Mammary epithelial cell (primary cell): ENCODE results near the gene TMEM245.

ENCODE experiments used
- EZH2 ChIP-seq: IDR thresholded peaks from 2 replicates; pipeline ENCODE4 v1.6.1; 2012; ENCODE audit warnings: low read length, inconsistent platforms, borderline replicate concordance
- TF ChIP-seq, protein P1 (sequence below), 2 donors: IDR thresholded peaks in 1 of 2; conservative IDR thresholded peaks in 1 of 2; 2 replicates each; pipeline ENCODE4 v1.5.1; 2011 to 2012; ENCODE audit warnings: inconsistent platforms in 2 of 2, low read length in 2 of 2, mild to moderate bottlenecking in 2 of 2, control low read depth in 1 of 2, low read depth in 1 of 2; ENCODE audit not compliant: insufficient read depth in 1 of 2; ENCODE audit errors: extremely low read depth in 1 of 2

DNA sequence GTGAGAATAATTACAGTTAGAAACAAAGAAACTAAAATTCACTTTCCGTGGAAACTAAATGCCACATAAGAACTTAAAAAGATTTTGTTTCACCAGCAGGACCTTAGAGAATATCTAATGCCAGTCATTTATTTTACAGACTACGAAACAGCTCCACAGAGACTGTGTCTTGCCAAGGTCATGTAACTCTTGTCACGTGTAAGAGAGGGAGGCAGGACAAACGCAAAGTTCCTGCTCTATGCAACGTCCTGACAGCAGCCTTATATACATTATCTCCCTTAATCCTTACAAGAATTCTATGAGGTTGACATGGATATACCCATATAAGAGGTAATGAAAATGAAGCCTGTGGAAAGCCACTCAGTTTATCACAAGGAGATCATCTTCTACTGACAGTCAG lies 145.9 kb downstream of the TMEM245 start:
- TF ChIP-seq, protein P1, sequence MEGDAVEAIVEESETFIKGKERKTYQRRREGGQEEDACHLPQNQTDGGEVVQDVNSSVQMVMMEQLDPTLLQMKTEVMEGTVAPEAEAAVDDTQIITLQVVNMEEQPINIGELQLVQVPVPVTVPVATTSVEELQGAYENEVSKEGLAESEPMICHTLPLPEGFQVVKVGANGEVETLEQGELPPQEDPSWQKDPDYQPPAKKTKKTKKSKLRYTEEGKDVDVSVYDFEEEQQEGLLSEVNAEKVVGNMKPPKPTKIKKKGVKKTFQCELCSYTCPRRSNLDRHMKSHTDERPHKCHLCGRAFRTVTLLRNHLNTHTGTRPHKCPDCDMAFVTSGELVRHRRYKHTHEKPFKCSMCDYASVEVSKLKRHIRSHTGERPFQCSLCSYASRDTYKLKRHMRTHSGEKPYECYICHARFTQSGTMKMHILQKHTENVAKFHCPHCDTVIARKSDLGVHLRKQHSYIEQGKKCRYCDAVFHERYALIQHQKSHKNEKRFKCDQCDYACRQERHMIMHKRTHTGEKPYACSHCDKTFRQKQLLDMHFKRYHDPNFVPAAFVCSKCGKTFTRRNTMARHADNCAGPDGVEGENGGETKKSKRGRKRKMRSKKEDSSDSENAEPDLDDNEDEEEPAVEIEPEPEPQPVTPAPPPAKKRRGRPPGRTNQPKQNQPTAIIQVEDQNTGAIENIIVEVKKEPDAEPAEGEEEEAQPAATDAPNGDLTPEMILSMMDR (conservative IDR thresholded peaks at IDR 0.05 in 1 of 2, IDR thresholded peaks at IDR 0.05 in 1 of 2; ENCODE audit: extremely low read depth in 1 of 2, insufficient read depth in 1 of 2, low read depth in 1 of 2, low read length in 2 of 2), result no peak
- no peak for TF ChIP-seq EZH2
